PC-3 (cell line): ENCODE data around the gene SAMSN1.

ENCODE experiments used
- CTCF ChIP-seq: fragments of 300-600 bp; sonication (generic); conservative IDR thresholded peaks from 2 replicates; pipeline ENCODE4 v1.5.1; 2017; ENCODE audit warnings: antibody characterized with exemption, low read depth, mild to moderate bottlenecking, low read length
- EZH2phosphoT487 ChIP-seq: fragments of 300-600 bp; sonication (generic); IDR thresholded peaks from 2 replicates; pipeline ENCODE4 v1.6.1; 2018; ENCODE audit warnings: mild to moderate bottlenecking, antibody characterized with exemption, low read length, borderline replicate concordance

DNA sequence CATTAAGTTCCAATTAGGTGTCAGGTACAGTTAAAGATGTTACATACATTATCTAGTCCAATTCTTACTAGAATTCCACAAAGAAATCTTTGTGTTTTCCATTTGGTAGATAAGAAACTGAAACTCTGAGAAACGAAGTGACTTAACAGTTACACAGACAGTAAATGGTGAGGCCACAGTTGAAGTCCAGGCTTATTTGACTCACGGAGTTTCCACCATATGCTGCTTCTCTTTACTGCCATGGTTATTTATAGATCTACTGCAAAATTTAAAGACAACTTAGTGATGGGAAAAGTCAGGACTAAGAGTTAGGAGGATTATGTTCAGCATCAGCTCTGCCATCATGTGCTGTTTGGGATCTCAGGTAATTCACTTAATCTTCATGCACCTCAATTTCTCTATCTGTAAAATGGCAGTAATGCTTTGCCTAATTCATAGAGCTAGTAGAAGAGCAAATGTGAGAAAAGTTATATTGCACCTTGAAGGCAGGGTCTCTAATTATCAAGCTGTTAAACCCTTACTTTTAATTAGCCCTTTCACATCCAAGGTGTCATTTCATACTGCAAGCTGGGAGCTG is 26.2 kb upstream of the SAMSN1 start:
- TF ChIP-seq CTCF, result no peak
- TF ChIP-seq EZH2phosphoT487, result no peak
